ENCODE data around the gene RBM39.

DNA sequence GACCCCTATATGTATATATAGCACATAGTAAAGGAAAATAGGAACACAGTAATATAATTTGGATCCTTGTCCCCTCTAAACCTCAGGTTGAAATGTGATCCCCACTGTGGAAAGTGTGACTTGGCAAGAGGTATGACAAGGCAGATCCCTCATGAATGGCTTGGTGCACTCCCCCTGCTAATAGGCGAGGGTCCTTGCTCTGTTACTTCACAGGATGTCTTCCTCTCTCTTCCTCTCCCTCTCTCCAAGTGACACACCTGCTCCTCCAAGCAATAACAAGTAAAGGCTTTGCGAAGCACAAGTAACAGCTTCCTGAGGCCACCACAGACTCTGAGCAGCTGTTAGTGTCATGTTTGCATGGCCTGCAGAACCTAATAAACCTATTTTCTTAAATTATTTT, 26.4 kb downstream of the RBM39 start:
- TF ChIP-seq, protein P1, sequence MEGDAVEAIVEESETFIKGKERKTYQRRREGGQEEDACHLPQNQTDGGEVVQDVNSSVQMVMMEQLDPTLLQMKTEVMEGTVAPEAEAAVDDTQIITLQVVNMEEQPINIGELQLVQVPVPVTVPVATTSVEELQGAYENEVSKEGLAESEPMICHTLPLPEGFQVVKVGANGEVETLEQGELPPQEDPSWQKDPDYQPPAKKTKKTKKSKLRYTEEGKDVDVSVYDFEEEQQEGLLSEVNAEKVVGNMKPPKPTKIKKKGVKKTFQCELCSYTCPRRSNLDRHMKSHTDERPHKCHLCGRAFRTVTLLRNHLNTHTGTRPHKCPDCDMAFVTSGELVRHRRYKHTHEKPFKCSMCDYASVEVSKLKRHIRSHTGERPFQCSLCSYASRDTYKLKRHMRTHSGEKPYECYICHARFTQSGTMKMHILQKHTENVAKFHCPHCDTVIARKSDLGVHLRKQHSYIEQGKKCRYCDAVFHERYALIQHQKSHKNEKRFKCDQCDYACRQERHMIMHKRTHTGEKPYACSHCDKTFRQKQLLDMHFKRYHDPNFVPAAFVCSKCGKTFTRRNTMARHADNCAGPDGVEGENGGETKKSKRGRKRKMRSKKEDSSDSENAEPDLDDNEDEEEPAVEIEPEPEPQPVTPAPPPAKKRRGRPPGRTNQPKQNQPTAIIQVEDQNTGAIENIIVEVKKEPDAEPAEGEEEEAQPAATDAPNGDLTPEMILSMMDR (IDR thresholded peaks at IDR 0.05; ENCODE audit: insufficient read depth, low read length, poor library complexity, severe bottlenecking), result no peak
- no peak for TF ChIP-seq EZH2phosphoT487 (conservative IDR thresholded peaks at IDR 0.05; ENCODE audit: low read length)

Measured in SU-DHL-6 (cell line).